NK-92 (cell line): ENCODE data around the gene HSFX4.
"Not testable (repeated sequence)": the region's sequence is repeated elsewhere in the genome, so short reads cannot be mapped to it uniquely, and the experiment has no call there.

ENCODE experiments used
- DNase-seq: peaks from one replicate; lab custom pipeline; 2025; ENCODE audit not compliant: unreplicated experiment; lab: John Stamatoyannopoulos, UW

HSFX4 gene, protein sequence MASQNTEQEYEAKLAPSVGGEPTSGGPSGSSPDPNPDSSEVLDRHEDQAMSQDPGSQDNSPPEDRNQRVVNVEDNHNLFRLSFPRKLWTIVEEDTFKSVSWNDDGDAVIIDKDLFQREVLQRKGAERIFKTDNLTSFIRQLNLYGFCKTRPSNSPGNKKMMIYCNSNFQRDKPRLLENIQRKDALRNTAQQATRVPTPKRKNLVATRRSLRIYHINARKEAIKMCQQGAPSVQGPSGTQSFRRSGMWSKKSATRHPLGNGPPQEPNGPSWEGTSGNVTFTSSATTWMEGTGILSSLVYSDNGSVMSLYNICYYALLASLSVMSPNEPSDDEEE

DNA sequence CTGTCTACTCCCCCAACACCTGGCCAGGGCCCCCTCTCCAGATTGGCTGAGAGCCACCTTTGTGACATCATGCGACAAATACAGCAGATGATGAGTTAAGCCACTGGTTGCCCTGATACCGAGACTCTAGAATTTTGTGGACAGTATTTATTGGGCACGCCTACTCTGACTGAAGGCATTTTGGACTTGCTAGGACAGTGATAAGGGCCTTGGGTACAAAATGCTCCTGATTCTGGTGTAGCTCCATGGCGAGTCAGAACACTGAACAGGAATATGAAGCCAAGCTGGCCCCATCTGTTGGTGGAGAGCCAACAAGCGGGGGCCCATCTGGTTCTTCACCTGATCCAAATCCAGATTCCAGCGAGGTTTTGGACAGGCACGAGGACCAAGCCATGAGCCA lies at the start of gene HSFX4:
HSFX4 (plus strand) TSS at position 174 of the 400 bp plus-strand sequence; CDS start at position 246, 72 bp downstream.
- not testable (repeated sequence) for DNase-seq

DNA sequence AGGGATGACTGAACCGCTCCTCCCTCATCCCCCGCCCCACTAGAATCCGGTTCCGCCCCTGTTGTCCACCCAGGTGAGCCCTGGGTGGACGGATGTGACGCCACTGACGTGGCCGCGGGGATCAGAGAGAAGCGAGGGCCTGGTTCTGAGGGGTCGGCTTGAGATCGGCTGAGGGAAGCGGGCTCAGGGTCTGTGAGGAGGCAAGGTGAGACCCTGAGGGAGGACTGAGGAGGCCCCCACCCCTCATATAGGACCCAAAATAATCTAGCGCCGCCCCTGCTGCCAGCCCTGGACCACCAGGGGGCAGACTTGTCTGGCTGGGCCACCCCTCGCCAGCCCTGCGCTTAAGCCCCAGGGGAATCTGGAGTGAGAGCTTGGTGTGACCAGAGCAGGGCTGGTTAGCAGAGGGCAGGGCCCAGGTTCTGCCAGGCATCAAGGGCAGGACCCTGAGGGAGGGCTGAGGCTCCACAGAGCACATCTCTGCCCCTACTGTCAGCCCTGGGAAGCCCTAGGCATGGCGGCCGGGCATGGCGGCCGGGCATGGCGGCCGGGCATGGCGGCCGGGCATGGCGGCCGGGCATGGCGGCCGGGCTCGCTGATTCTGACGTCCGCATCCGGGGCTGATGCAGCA lies 48.2 kb upstream of the HSFX4 start, which contains the start of gene MAGEA8:
MAGEA8 (plus strand) TSS at position 103 of the 631 bp plus-strand sequence. CDS start 3,090 bp downstream, outside the sequence.
- DNase-seq = no peak

DNA sequence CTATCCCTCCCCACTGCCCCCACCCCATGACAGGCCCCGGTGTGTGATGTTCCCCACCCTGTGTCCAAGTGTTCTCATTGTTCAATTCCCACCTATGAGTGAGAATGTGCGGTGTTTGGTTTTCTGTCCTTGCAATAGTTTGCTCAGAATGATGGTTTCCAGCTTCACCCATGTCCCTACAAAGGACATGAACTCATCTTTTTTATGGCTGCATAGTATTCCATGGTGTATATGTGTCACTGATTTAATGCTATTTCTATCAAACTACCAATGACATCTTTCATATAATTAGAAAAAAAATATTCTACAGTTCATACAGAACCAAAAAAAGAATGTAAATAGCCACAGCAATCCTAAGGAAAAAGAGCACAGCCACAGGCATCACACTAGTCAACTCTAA lies 38.5 kb upstream of the HSFX4 start:
- DNase-seq = not testable (repeated sequence)

DNA sequence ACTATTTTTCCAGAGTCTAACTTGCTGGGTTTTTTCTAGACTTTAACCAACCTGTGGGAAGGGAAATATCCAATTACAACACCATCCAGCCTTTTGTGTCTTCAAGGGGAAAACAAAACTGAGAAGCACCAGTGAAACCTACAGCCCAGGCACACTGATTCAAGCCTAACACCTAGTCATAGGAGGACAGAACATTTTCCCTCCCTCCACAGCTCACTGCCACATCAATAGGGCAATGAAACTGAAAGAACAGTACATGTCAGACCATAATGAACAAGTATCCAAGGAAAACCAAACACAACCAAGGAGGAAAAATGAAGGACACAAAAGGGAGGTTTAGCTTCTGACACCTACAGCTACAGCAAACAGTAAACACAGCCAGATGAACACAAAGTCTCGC lies 30.8 kb upstream of the HSFX4 start:
- no peak for DNase-seq

DNA sequence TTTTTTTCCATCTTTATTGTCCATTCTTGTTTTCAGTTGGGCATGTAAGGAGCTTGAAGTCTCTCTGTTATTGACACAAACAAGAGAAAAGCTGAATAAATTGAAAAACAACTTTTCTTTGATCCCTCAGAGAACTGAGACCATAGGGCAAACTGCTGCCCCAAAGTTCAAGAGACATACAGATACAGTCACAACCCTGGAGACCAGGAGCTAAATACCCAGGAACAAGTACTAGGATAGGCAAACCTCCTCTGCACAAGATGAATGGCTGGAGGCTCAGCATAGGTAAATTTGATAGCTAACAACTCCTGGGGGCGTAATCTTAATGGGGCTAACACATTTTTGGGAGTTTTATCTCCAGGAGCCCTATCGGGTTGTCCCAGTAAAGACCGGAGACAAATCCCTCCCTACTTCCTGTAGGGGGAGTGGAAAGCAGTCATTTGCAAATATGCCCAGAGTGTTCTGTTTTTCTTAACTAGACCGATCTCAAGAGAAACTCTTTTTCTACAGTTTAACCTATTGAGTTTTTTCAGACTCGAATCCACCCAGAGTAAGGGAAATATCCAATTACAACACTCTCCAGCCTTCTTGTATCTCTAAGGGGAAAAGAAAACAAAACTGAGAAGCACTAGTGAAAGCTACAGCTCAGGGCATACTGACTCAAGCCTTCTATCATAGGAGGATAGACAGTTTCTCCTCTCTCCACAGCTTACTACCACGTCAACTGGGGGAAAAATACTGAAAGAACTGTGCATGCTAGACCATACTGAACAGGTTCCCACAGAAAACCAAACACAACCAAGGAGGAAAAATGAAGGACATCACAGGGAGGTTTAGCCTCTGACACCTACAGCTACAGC lies 25.3 kb upstream of the HSFX4 start:
- no peak for DNase-seq

DNA sequence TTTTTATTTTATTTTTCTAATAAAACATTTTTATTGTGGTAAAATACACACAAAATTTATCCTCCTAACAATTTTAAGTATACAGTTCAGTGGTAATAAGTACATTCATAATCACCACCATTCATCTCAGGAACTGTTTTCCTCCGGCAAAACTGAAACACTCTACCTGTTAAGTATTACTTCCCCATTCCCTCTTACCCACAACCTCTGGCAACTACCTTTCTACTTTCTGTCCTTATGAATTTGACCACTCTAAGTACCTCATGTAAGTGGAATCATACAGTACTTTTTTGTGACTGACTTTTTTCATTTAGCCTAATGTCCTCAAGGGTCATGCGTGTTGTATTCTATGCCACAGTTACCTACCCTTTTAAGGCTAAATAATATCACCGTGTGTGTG lies 21.1 kb upstream of the HSFX4 start:
- no peak for DNase-seq

DNA sequence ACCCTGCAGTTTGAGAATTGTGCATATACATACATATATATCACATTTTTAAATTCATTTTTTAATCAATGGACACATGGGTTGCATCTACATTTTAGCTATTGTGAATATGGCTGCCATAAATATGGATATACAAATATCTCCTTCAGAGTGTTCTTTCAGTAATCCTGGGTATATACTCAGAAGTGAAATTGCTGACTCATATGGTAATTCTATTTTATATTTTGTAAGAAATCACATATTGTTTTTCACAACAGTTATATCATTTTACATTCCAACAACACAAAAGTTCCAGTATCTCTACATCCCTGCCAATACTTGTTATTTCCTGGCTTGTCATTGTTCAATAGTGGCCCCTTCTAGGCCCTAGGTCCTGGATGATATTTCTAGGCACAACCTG lies 20.6 kb upstream of the HSFX4 start:
- no peak for DNase-seq

DNA sequence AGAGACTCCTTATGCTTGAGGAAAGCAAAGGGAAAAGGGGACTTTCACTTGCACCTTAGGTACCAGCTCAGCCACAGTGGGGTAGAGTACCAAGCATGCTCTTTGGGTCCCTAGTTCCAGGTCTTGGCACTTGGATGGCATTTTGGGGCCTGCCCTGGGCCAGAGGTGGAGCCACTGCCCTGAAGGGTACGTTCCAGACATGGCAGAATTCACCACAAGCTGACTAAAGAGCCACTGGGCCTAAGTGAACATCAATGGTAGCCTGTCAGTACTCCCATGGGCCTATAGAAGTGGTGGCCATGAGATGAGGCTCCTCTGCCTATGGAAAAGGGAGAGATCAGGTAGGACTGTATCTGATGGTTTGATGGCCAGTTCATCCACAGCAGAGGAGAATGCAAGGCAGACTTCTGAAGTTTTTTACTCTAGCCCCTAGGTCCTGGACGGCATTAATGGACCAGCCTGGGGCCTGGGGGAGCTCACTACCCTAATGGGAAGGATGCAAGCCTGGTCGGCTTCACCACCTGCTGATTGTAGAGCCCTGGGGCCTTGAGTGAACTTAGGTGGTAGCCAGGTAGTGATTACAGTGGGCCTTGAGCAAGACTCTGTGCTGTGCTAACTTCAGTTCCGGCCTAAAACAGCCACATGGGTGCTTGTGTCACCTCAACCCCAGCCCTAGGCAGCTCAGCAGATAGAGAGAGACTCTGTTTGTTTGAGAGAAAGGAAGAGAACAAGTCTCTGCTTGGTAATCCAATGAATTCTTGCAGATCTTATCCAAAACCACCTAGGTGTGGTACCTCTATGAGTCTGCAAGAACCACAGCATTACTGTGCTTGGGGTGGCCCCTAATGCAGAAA lies 19.8 kb upstream of the HSFX4 start:
- no peak for DNase-seq

DNA sequence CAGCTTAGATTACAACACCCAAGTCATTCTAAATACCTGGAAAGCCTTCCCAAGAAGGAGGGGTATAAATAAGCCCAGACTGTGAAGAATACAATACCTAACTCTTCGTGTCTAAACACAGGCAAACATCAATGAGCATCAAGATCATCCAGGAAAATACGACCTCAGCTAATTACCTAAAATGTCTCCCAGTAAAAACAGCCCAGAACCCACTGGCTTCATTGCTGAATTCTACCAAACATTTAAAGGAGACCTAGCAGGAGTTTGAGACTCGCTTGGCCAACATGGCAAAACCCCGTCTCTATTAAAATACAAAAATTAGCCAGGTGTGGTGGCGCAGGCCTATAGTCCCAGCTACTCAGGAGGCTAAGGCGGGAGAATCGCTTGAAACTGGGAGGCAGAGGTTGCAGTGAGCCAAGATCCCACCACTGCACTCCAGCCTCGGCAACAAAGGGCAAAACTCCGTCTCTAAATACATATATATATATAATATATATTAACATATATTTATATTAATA lies 19.1 kb upstream of the HSFX4 start:
- DNase-seq = no peak

DNA sequence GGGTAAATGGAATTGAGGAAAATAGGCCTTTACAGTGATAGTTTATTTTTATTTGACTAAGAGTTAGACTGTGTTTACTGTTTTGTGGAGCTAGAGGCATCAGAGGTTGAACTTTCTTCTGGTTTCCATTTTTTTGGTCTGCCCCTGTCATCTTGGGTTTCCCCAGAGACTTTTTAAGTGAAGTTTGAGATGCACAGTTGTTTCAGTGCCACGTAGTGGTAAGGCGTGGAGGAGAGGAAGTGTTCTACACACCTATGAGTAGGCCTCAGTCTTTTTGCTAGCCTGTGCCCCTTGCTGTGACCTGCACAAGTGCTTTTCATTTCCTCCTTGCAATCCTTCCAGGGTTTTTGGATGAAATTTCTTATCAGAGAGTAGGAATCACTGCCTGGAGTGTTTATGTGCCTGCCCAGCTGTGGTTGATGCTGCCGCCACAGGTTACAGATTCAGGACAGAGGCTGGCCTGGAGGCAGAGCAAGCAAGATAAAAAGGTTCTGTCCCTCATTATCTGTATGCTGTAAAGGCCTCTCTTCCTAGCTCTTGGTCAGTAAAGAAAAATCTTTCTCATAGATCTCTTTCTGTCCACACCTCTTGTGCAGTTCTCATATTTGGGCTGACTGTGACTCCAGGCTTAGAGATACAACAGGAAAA lies 12.5 kb upstream of the HSFX4 start:
- DNase-seq = no peak

DNA sequence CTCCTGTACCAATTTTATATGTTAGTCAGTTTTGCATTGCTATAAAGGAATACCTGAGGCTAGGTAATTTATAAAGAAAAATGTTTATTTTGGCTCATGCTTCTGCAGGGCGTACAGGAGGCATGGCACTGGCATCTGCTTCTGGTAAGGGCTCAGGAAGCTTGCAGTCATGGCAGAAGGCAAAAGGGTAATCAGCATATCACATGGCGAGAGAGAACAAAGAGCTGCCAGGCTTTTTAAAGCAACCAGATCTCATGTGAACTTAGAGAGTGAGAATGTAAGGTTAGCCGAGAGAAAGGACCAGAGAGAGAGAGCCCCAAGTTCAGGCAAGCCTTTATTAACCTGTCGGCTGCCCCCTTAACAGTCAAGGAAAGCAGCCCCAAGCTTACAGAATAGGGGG lies 5.5 kb upstream of the HSFX4 start:
- not testable (repeated sequence) for DNase-seq

DNA sequence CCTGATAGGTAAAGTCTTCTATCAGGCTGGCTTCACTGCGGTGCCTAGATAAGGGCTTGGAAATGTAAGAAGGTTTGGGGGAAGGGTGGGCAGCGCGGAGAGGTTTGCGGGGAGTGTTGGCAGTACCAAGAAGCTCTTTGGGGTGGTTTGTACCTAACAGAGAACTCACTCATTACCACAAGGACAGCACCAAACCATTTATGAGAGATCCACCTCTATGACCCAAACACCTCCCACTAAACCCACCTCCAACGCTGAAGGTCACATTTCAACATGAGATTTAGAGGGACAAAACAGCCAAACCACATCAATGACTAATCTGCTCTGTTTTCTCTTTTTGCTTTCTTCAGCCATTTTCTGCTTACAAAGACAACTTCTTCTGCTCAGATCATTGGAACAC lies 4.9 kb upstream of the HSFX4 start:
- not testable (repeated sequence) for DNase-seq

DNA sequence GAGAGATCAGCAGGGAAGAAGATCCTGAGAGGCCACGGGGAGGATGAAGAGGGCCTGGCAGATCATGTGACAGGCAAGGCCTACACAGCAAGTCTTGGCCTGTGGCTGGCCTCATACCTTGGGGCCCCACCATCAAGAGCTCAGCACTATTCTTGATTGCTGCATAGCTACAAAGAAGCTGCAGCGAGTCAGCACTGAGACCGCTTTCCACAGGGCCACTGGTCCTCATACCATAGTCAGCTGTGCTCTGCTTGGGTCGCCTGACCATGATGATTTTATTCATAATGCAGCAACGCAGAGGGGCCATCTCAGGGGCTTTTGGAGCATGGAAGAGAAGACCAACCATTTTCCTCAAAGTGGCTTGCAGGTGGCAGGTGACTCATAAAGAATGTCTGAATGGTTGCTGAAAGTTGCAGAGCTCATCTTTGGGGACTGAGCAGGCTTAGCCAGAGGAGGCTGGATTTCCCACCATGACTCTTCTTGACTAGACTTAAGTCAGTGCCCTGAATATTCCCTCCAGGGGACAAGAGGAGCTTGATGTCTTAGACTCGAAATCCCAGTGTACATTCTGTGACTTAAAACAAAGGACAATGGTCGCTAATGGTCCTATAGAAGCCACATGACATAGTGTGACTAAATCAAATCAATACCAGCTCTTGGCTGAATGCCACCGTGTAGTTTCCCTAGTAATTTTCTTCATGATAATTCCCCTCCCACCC lies 2.0 kb upstream of the HSFX4 start:
- DNase-seq = not testable (repeated sequence)

DNA sequence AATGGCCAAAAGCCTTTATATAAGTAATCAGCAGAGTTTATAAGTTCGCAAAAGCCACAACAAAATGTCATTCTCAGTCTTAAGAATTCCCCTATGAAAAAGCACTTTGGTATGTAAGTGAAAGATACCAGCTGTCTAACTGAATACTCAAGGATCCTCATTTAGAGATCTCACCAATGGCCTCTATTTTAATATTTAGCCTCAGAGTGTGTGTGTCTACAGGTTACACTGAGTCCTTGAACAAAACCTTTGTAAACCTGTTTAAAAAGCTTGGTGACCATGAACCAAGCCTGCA lies 1.5 kb upstream of the HSFX4 start:
- DNase-seq = not testable (repeated sequence)

DNA sequence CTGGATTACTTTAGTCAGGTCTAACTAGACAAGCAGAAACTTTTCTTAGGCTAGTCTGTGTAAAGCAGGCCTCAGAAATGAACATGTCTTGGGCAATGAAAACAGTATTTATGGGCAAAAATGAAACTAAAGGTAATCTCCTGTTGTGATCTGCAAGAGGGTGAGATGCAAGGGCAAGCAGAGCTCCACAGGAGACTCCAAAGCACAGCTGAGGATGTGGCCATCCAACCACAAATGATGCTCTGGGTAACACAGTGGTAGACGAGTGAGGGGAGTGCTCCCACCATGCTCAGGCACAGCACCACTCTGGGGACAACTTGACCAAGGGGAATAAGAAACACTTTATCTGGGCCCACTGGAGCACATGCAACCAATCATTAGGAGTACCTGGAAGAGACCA lies 738 bp upstream of the HSFX4 start:
- not testable (repeated sequence) for DNase-seq

DNA sequence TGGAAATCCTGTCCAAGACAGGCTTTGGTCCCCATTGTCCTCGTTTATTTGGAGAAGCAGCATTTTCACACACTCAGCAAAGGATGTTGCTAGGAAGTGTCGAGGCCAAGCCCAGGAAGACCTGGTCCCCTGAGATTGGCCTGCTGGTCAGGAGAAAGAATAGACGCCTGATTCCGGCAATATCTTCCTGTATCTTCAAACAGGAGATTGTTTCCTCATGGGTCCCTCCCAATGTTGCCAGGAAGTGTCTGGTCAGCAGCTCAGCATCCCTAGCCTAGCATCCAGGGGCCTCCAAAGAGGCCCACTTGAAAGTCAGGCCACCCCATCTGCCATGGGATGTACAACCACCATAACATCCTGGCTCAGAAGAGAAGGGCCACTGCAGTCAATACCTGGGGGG lies 2.0 kb downstream of the HSFX4 start:
- not testable (repeated sequence) for DNase-seq

DNA sequence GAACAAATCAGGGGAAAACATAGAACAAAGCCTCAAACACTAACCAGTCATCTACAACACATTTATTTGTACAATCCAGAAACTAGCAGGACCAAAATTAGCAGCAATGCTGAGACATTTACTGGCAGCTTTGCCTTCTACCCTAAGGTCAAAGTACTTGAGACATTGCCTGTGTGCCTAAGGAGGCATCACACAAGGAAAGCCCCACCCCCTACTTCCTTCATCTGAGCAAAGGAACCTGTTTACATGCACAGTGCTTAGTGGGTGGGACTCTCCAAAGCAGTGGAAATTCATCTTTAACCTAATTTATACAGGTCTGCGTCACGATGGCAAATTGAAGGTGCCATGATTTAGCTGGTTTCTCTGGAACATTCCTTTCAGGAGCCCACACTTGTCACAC lies 2.8 kb downstream of the HSFX4 start:
- not testable (repeated sequence) for DNase-seq

DNA sequence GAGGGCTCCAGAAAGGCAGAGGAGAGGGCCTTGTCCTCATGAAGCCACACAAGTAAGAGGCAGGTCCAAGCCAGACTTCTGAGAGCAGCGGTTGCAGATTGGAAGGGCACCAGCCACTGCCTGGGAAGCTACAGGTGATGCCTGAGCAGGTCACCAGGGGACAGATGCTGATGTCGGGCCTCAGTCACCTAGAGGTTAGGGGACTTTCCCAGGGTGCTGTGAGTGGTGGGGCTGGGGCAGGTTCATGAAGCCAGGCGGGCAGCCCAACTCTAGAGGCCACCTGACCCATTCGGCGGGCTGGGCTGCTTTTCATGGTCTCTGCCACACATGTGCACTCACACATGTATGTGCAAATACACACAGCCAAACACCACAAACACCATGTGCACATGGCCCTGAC lies 3.6 kb downstream of the HSFX4 start:
- DNase-seq = not testable (repeated sequence)

DNA sequence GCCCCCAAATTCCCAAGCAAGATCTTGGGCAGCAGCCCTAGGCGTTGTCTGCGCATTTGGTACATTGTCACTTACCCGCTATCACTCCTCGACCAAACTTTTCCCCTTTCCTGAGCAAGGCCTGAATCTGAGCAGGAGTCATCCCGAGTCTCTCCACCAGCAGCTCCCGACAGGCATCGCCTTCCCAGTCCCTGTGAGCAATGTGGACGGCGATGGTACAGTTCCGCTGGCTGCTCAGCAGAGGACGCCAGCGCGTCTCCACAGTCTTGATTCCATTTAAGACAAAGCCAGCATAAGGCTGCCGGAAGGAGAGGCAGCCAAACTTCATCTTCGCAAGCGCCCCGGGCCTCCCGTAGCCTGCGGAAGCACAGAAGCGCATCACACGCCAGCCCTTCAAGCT lies 4.2 kb downstream of the HSFX4 start:
- not testable (repeated sequence) for DNase-seq
